Epithelial cell of prostate (primary cell): Measurements from ENCODE around the gene HPCAL1.

Experiments
- DNase-seq: peaks from one replicate; pipeline ENCODE4 v3.0.0-alpha.2; 2011; ENCODE audit warnings: low read depth, low spot score
- H3K27ac ChIP-seq: fragments of 450-650 bp; 2 replicates; pipeline ENCODE4 v1.5.1; 2017; ENCODE audit warnings: mild to moderate bottlenecking

HPCAL1 gene

DNA sequence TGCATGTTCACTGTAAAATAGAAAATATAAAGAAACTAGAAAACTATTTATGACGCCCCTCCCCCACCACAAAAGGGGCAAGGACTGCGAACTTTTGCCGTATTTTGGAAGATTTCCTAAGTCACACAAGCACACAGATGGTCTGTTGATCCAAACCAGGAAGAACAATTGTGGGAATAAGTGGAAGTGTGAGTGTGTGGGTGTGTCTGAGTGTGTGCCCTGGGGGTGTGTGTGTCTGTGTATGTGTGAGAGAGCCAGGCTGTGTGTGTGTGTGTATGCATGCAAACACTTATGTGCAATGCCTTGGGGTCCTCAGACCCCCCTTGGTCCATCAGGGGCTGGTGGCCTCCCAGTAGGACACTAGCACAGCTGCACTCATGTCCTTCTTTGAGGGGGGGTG is 43.1 kb downstream of the HPCAL1 start:
- no peak for DNase-seq

GRCh38 chr2:10346929-10347561 is 44.3 kb downstream of the HPCAL1 start:
- H3K27ac ChIP-seq: no peak overlapping the region
- DNase-seq: no peak

More for the DNA sequence above, 43.1 kb downstream of the HPCAL1 start:
- no peak overlapping the region for H3K27ac ChIP-seq

DNA sequence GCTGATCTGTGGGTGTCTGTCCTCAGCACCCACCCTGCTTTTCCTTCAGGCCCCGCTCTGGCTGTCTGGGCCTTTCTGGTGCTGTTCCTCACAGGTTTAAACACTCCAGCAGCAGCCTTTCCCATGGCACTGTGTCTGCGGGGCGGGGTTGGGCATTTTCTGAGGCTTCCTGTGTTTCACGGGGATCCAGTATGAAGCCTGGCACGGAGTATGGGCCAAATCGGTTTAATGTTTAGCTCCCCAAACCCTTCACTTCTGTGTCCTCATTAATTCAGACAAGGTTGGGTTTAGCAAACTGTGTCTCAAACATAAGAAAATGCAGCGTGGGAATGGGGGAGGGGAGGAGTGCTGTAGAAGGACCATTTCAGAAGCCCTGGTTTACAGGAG is 44.9 kb downstream of the HPCAL1 start:
- H3K27ac ChIP-seq: no peak overlapping the region

DNA sequence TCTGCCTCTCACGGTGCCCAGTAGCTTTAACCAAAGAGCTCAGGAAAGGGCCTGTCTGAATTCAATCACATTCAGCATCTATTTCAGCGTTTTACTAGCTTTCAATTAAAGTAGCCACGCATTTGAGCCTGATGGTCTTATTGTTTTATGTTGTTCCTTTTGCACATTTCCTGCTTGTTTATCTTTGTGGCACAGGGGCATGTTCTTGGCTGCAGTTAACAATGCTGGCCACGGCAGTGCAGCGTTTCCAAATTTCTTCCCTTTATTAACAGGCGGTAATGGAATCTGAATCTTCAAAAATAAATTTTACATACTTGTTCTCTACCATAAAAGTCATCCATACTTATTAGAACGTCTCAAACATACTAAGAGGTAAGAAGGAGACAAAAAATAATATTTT is 46.2 kb downstream of the HPCAL1 start:
- no peak for DNase-seq
- H3K27ac ChIP-seq: no peak overlapping the region

More for the DNA sequence above, 44.9 kb downstream of the HPCAL1 start:
- no peak for DNase-seq

- DNase-seq: no peak
- H3K27ac ChIP-seq: no peak overlapping the region
Observed at GRCh38 chr2:10350761-10351160, 48.1 kb downstream of the HPCAL1 start.

- no peak for DNase-seq
- H3K27ac ChIP-seq: no peak overlapping the region
Observed at GRCh38 chr2:10352361-10352760, 49.7 kb downstream of the HPCAL1 start.

- no peak for DNase-seq
- no peak overlapping the region for H3K27ac ChIP-seq
Observed at GRCh38 chr2:10352972-10353371, 50.3 kb downstream of the HPCAL1 start.

DNA sequence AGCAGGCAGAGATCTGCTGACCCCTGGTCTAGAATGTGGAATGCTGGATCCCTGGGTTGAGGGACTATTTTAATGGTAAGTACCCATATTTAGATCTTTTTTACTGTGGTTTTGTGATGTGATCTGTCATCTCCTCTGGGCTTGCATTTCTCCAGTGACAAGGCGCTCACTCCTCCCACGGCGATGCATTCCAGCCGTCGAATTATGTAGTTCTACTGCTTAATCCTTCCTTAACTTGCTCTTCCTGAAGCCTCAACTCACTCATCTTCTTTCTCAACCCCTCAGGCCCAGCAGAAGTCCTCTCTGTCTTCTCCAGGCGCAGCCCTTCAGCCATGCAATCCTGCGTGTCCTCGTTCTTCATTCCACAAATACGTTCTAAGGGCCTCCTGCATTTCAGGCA is 51.2 kb downstream of the HPCAL1 start:
- no peak overlapping the region for H3K27ac ChIP-seq
- DNase-seq: no peak

- H3K27ac ChIP-seq: no peak overlapping the region
- no peak for DNase-seq
Observed at GRCh38 chr2:10354399-10354798, 51.7 kb downstream of the HPCAL1 start.

DNA sequence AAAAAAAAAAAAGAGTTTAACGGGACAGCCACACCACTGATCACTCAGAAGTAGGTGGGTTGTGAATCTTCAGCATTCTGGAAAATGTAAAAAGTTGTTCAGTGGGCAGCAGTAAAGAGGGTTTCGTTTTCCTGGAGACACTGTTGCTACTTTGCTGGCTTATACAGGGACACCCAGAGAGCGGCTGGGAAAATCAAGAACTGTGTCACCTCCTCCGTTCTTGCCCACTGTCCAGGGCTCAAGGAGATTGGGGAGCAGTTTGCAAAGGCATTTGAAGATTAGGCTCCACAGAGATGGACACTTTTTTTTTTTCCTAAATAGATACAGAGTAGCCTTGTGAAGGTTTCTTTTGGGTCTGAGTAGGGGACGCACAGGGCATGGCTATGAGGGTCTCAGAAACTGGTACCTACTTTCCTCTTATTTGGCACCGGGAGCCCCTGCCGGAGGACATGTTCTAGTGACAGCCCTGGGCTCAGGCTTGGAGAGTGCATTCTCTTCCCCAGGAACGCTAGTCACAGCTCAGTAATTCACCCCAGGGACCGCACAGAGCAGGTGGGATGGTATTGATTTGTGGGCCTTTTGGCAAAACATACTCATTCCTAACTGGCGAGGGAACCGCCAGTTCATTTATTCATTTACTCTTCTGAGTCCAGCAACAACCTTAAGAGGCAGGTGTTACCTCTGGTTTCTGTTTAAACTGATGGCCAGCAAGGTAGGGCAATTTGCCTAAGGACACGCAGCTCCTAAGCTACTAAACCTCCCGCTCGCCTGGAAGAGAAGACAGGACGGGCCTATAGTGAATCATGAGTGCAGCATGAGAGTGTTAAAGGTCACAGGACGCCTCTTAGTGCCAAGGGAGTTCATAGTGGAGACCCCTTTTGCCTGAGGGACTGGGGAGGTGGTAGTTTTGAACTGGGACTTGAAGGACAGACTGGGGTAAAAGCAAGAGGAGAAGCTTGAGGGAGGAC is 53.1 kb downstream of the HPCAL1 start:
- H3K27ac ChIP-seq: no peak overlapping the region
- DNase-seq: no peak

DNA sequence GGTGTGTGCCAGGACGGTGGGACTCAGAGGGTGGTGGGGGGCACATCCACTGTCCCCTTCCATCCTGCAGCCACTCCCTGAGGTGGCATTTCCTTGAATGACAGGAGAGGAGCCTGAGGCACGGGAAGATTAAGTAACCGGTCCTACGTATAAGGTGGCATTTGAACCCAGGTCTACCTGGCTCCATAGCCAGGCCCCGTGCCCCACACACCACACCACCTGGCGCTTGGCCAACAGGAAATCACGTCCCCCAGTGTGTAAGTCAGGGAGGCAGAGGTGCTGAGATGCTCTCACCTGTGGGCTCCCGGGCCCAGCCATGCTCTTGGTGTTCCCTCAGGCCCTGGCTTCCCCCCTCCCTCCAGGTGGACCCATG is 53.7 kb downstream of the HPCAL1 start:
- H3K27ac ChIP-seq: no peak overlapping the region
- no peak for DNase-seq

DNA sequence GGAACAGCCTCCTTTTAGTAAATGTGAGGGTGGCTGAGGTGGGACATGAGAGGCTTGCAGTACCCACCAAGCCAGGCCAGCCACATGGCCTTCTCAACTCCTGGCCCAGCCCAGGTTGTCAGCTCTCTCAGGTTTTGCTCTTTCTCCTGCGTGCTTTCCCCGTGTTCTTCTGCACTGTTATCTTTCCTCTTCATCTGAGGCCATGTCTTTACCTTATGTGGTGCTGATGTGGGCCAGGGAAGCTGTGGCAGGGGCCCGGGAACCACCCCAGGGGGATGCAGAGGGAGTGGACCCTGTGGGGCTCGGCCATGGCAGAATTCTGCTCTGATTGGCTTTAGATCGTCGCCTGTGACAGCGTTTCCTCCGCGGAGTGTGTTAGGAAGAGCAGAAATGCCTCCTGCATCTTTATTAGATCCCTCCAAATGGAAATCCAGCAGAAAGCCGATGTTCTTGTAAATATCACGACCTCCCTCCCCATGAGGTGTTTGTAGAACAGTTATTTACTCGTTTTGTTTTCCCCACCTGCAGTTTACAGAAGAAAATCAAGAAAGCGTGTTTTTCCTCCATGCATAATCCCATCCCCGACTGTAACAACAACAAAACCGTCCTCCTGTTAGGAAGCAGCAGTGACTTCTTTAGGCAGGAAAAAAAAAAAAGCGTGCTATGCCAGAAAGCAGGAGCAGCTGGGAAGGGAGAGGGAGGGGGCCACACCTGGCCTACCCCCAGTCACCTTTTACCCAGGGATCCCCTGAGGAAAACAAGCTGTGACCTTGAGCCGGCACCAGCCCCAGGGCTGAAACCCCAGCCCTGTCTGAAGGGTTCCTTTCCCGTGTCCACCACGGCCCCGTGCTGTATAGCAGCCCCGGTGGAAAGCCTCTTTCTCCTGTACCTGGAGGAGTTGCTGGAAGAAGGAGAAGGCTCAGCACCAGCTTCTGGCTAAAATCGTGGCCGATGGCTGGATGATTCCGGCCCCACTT is 54.8 kb downstream of the HPCAL1 start:
- no peak overlapping the region for H3K27ac ChIP-seq
- DNase-seq: no peak

DNA sequence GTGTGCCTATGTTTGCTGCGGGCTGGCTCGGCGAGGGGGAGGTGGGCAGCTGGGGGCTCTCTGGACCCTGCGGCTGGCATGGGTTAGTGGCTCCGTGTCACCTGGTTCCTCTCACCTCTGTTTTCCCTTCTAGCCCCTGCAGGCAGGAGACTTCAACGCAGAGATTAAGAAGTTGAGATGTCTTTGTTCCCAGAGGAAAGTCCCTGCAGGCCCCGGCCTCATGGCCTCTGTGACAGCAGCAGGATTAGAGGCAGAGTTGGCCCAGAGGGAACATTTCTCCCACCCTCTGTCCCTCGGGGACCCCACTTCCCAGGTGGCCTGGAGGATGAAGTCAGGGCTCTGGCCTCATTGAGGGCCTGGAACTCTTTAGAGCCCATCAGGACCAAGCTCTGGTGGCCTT is 56.5 kb downstream of the HPCAL1 start:
- no peak for DNase-seq
- H3K27ac ChIP-seq: no peak overlapping the region

DNA sequence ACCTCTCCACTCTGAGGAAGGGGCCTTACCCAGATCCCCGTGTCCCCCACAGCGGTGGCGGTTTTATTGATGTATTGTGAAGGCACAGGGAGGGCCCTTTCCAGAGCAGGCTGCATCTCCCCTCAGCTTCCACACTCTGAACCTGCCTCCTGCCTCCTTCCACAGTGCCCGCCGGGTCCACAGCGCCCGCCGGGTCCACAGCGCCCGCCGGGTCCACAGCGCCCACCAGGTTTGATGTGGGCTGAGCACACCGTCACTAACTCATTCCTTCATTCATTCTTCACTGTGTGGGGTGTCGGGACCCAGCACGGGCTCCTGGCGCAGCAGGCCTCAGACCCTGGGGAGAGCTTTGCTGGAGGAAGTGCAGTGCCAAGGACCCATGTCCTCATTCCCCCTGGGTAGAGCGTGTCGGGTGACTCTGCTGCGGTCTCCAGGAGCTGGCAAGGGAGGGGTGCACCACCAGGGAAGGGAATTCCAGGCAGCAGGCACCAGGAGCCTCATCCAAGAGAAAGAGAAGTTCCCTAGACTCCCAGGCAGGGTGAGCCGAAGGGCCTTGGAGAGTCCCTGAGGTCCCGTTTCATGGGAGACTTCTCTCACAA is 57.1 kb downstream of the HPCAL1 start:
- DNase-seq: no peak
- H3K27ac ChIP-seq: no peak overlapping the region

DNA sequence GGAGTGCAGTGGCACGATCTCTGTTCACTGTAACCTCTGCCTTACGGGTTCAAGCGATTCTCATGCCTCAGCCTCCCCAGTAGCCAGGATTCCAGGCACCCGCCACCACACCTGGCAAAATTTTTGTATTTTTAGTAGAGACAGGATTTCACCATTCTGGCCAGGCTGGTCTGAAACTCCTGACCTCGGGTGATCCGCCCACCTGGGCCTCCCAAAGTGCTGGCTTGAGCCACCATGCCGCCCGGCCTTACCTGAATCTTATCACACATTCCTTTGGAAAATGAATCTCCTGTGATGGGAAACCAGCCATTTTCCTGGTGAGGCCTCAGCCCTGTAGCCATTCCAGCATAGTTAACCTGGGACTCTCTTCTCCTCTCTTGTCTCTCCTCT is 57.8 kb downstream of the HPCAL1 start:
- no peak overlapping the region for H3K27ac ChIP-seq
- no peak for DNase-seq

DNA sequence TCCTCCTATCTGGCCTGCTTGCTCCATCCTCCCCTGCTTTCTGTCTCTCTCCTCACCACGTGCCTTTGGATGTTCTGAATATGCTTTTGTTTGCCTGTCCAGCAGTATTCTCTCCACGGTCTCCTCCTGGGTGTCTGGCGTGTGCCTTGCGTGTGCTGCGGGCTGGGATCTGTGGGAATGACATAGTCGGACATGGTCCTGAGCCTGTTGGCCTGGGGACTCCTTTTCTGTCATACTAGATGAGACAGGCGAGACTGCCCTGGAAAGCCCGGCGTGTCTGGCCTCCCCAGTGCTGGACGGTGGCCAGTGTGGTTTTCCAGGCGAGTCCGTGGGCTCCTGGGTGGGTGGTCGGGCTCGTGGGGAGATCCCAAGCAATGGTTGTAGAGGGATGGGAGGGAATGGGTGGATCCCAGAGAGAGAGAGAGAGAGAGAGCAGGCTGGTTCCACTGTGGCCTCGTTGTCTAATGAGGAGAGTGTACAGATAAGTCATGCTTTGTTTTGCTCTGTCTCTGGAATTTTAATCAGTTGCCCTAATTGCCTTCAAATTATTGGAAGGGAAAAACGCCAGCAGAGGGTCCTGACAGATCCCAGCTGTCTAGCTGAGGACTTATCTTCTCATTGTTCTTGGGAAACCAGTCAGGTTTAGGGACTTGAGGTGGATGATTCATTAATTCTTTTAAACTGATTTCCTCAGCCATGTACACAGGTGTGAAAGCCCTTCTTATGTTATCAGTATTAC is 58.3 kb downstream of the HPCAL1 start:
- H3K27ac ChIP-seq: no peak overlapping the region
- no peak for DNase-seq

GRCh38 chr2:10362096-10362897 is 59.6 kb downstream of the HPCAL1 start:
- H3K27ac ChIP-seq: no peak overlapping the region
- DNase-seq: no peak

GRCh38 chr2:10362898-10363454 is 60.3 kb downstream of the HPCAL1 start:
- no peak for DNase-seq
- H3K27ac ChIP-seq: no peak overlapping the region
